ENCODE measurements around the gene HSD11B2.

- TF ChIP-seq CTCF (IDR thresholded peaks at IDR 0.05) = no peak
- TF ChIP-seq REST (IDR thresholded peaks at IDR 0.05; ENCODE audit: insufficient read depth in 1 of 2, low read depth in 2 of 2, low read length in 1 of 2) = no peak
- TF ChIP-seq POLR2AphosphoS5 (IDR thresholded peaks at IDR 0.05; ENCODE audit: low read depth, low read length) = no peak
These were observed 24.6 kb upstream of the HSD11B2 start for GRCh38 chr16:67406111-67406971.
